ENCODE measurements around the gene TADA2B. TPM values are rescaled to one million over a fixed set of nuclear protein-coding genes. Genes with fewer than 3 reads are reported as not detected.

Gene TADA2B
- total RNA-seq, 4 donors from 2014 or later = 17.9 to 34.1 (median 26.6) TPM

DNA sequence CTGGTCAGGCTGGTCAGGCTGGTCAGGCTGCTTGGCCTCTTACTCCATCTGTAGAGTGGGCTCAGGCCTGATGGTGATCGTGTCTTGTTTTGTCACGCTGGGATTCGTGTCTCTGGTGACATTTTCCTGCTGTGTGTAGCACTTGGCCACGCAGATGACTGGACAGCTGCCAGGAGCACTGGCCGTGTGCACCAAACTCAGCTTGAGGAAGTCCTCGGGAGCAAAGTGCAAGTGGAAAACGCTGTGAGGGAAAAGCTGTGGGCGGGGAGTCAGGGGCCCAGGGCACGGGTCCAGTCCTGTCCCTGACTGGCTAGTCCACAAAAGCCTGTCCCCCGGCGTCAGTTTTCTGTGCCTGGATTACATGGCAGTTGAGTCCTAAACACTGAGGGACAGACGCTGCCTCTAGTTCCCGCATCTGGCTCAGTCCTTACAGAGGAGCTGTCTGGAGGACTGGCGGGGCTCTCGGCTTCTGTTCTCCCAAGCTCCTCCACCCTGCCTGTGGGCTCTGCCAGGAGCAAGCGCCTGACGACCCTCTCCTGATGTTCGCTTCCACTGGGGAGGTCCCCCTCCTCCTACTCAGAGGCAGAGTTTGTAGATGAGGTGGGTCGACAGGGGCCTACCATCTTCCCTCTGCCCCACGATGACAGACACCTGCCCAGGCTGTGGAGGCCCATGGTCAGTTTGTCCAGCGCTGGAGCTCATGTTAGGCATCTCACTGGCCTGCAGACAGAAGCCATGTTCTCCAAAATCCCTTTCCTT lies 60.6 kb downstream of the TADA2B start:
- 33% methylated on average over 19 of the region's 21 CpGs for WGBS, 2 donors
- TF ChIP-seq, protein P1, sequence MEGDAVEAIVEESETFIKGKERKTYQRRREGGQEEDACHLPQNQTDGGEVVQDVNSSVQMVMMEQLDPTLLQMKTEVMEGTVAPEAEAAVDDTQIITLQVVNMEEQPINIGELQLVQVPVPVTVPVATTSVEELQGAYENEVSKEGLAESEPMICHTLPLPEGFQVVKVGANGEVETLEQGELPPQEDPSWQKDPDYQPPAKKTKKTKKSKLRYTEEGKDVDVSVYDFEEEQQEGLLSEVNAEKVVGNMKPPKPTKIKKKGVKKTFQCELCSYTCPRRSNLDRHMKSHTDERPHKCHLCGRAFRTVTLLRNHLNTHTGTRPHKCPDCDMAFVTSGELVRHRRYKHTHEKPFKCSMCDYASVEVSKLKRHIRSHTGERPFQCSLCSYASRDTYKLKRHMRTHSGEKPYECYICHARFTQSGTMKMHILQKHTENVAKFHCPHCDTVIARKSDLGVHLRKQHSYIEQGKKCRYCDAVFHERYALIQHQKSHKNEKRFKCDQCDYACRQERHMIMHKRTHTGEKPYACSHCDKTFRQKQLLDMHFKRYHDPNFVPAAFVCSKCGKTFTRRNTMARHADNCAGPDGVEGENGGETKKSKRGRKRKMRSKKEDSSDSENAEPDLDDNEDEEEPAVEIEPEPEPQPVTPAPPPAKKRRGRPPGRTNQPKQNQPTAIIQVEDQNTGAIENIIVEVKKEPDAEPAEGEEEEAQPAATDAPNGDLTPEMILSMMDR (IDR thresholded peaks at IDR 0.05) = no peak
- TF ChIP-seq POLR2A (IDR thresholded peaks at IDR 0.05) = no peak
- H3K9me3 ChIP-seq = no peaks in the 10 kb centered on the region
- intact Hi-C loops (cut with DNase I) = no loop called here
- peak; percentile 69 to 78 for DNase-seq
- peak overlapping the region in 1 of 3 donors; percentile 60 for H3K4me3 ChIP-seq (replicated peaks in 1 of 3)
- H3K27me3 ChIP-seq = no peaks in the 10 kb centered on the region
- H3K4me1 ChIP-seq = peaks cover 19 to 22% of the 10 kb centered on the region in 2 donors
- H3K36me3 ChIP-seq = no peaks in the 10 kb centered on the region
- H3K27ac ChIP-seq = peak overlapping the region; percentile 69 to 90 (median 70)

DNA sequence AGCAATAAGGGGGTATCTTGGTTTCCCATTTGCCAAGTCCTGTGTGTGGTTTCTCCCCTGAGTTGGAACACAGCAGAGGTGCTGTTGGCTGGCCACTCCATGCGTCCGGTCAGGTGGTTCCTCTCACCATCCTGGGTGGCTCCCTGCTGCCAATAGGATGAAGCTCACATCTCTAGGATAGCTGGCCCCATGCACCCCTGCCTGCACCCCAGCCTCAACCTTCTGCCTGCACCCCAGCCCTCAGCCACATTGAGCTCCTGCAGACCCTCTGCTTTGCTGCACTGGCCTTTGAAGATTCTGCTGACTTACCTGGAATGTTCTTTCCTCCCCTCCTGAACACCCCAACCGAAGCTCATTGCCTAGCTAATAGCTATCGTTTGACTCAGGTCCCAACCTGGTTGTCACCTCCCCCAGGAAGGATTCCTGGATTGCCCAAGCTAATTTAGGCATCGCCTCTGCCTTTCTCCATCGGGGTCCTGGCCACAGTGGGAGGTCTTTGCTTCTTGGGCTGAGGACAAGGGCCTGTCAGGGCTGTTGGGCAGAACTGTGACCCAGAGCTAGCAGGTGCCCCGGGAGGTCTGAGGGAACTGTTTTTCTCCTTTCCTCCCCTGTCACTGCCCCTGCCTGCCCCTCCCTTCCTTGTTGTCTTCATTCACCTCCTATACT lies 61.3 kb downstream of the TADA2B start:
- Histone ChIP-seq H3K4me1 (peaks cover 19 to 22% of the 10 kb centered on the region in 2 donors), H3K4me3 (replicated peaks in 1 of 3) (no peak overlapping the region), H3K36me3 (no peaks in the 10 kb centered on the region), H3K27ac (no peak overlapping the region), H3K9me3 (no peaks in the 10 kb centered on the region), H3K27me3 (no peaks in the 10 kb centered on the region)
- intact Hi-C loops (cut with DNase I) = no loop called here
- no peak for DNase-seq
- TF ChIP-seq POLR2A (IDR thresholded peaks at IDR 0.05) = no peak
- WGBS, 2 donors = 86 to 91% methylated on average over 7 of the region's 7 CpGs

DNA sequence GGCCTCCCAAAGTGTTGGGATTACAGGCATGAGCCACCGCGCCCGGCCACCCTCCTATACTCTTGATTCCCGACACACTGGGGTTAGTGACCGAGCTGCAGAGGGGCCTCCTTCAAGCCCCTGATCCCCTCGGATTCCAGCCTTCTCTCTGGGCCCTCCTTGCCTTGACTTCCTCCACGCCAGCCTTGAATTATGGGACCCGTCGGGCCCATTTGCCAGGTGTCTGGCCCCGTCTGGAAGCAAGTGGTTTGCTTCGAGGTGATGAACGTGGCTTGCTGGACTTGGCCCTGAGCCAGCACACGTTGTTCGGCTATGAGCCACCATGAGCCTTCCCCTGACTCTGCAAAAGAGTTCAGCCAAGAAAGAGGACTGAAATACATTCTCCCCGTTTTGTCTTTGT lies 62.1 kb downstream of the TADA2B start:
- Histone ChIP-seq H3K27me3 (no peaks in the 10 kb centered on the region), H3K4me1 (peaks cover 19 to 22% of the 10 kb centered on the region in 2 donors), H3K27ac (no peak overlapping the region), H3K36me3 (no peaks in the 10 kb centered on the region), H3K4me3 (replicated peaks in 1 of 3) (no peak overlapping the region), H3K9me3 (no peaks in the 10 kb centered on the region)
- intact Hi-C loops (cut with DNase I) = no loop called here
- TF ChIP-seq, protein P1 (IDR thresholded peaks at IDR 0.05) = no peak
- TF ChIP-seq POLR2A (IDR thresholded peaks at IDR 0.05) = no peak
- WGBS, 2 donors = 71 to 76% methylated on average over 15 of the region's 15 CpGs
- DNase-seq = no peak

DNA sequence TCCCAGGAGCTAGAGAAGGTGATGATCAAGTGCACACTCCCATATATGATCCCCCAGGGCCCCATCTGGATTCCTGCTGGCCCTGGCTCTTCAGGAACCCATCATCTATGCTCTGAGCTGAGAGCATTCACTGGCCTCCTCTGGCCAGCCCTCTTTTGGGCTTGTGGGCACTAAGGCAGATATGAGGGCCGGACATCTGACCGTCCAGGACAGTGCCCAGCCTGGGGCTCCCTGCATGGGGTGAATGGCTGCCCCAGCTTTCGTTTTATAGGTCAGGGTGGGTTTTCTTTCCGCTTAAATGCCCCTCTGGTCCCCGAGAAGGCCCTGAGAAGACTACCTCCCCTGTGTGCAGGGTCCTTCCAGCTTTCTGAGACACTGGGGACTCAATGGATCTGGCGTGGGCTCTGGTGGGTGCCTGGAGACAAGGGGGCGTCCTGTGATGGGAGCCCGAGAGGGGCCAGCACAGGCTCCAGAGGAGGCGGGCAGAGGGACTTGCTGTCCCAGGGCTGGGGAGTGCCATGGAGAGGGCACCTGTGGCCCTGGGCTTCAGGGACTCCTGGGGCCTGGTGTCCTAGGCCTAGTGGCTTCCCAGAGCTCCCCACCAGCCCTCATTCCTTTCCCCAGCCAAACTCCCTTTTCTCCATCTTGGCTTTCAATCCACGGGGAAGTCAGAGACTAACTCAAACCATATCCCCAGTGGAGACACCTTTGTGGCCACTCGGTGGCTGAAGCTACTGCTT lies 64.2 kb downstream of the TADA2B start:
- Histone ChIP-seq H3K9me3 (no peaks in the 10 kb centered on the region), H3K27ac (no peak overlapping the region), H3K4me1 (peaks cover 12 to 18% of the 10 kb centered on the region in 2 donors), H3K27me3 (no peaks in the 10 kb centered on the region), H3K4me3 (replicated peaks in 1 of 3) (no peak overlapping the region), H3K36me3 (no peaks in the 10 kb centered on the region)
- 94 to 95% methylated on average over 8 to 10 of the region's 11 CpGs for WGBS, 2 donors
- intact Hi-C loops (cut with DNase I) = no loop called here
- DNase-seq = no peak
- TF ChIP-seq POLR2A (IDR thresholded peaks at IDR 0.05) = no peak
- TF ChIP-seq, protein P1 (IDR thresholded peaks at IDR 0.05) = no peak

Other genes with a start within 250 kb of the TADA2B start
- gene TBC1D14, start 133.5 kb upstream of the TADA2B start, total RNA-seq = 10 to 100 TPM; 39.8 to 47.0 (median 46.0) TPM
- gene GRPEL1, start 24.7 kb downstream of the TADA2B start, total RNA-seq = 10 to 100 TPM; 13.4 to 21.9 (median 17.5) TPM
- gene SORCS2, start 149.2 kb downstream of the TADA2B start, total RNA-seq = 10 to 100 TPM in 1 of 4 donors, 1 to 10 TPM in 3; 1.7 to 13.6 (median 3.6) TPM